GM12878 (cell line): ENCODE results near the gene EIF2B5. TPM values are rescaled to one million over a fixed set of nuclear protein-coding genes. Genes with fewer than 3 reads are reported as not detected.

ENCODE experiments used
- ATAC-seq: fragments of 200-7000 bp; cut with Tn5 transposase; 3 replicates; pipeline ENCODE4 v1.9.1; 2020; ENCODE audit warnings: mild to moderate bottlenecking, moderate library complexity
- BruUV-seq: library from RNA; stranded (reverse); fragments of 400-500 nt; replicated peaks from 2 replicates; lab custom pipeline; 2021; lab: Mats Ljungman, UMichigan
- CTCF ChIA-PET: fragments of 300-600 bp; sonication (Branson Sonifier 250); formaldehyde crosslinking; extraction: SDS; loops from one replicate; lab custom pipeline; 2021; ENCODE audit warnings: inconsistent platforms; lab: Yijun Ruan, JAX
- POLR2A ChIA-PET: fragments of 350-600 bp; formaldehyde crosslinking; extraction: SDS; loops from one replicate; lab custom pipeline; 2021; ENCODE audit warnings: inconsistent platforms; lab: Charles Lee
- RAD21 ChIA-PET: fragments of 300-600 bp; sonication (Branson Sonifier 250); formaldehyde crosslinking; loops from one replicate; lab custom pipeline; 2023; ENCODE audit warnings: antibody characterized with exemption; ENCODE audit not compliant: unreplicated experiment; lab: Charles Lee
- SMC1A ChIA-PET: fragments of 300-600 bp; sonication (Branson Sonifier 250); formaldehyde crosslinking; loops from one replicate; lab custom pipeline; 2023; ENCODE audit not compliant: unreplicated experiment, uncharacterized antibody; lab: Charles Lee
- DNase-seq: peaks from one replicate; pipeline ENCODE4 v3.0.0-alpha.2; 2011; ENCODE audit warnings: low read depth, low spot score
- FAIRE-seq: peaks from 3 replicates; lab custom pipeline; 2011; peaks lifted over from hg19 to GRCh38; lab: Jason Lieb, UNC
- H2AFZ ChIP-seq: 2 replicates; pipeline ENCODE4 v1.6.0; 2011; ENCODE audit warnings: low read depth, low read length, control low read depth; ENCODE audit not compliant: control insufficient read depth
- H3K27ac ChIP-seq: 2 replicates; pipeline ENCODE4 v1.5.1; 2011; ENCODE audit warnings: control low read depth; ENCODE audit not compliant: control insufficient read depth, insufficient read depth
- H3K27me3 ChIP-seq, 2 experiments: replicated peaks in 1 of 2; 2 replicates each; pipeline versions ENCODE4 v1.6.0 to v1.6.1; 2011; ENCODE audit warnings: low read length in 1 of 2; ENCODE audit not compliant: control insufficient read depth in 2 of 2, insufficient read depth in 2 of 2
- H3K36me3 ChIP-seq, 2 experiments: 2 replicates each; pipeline ENCODE4 v1.5.1; 2011; ENCODE audit warnings: low read length in 1 of 2; ENCODE audit not compliant: control insufficient read depth in 2 of 2, insufficient read depth in 2 of 2
- H3K4me1 ChIP-seq: 2 replicates; pipeline ENCODE4 v1.6.1; 2011; ENCODE audit warnings: mild to moderate bottlenecking, low read length, moderate library complexity, mixed read lengths; ENCODE audit not compliant: control insufficient read depth, insufficient read depth
- H3K4me2 ChIP-seq: 2 replicates; pipeline ENCODE4 v1.6.0; 2011; ENCODE audit warnings: control low read depth; ENCODE audit not compliant: control insufficient read depth, insufficient read depth
- H3K4me3 ChIP-seq: fragments of 200-600 bp; sonication (generic); 2 replicates; pipeline ENCODE4 v1.5.1; 2016
- H3K79me2 ChIP-seq: 2 replicates; pipeline ENCODE4 v1.6.0; 2011; ENCODE audit warnings: low read length; ENCODE audit not compliant: control insufficient read depth, insufficient read depth
- H3K9ac ChIP-seq: 2 replicates; pipeline ENCODE4 v1.8.0; 2011; ENCODE audit warnings: low read length, control low read depth, mixed read lengths; ENCODE audit not compliant: control insufficient read depth, insufficient read depth
- H3K9me3 ChIP-seq: replicated peaks from 3 replicates; pipeline ENCODE4 v1.5.1; 2011; ENCODE audit warnings: mild to moderate bottlenecking, low read length; ENCODE audit not compliant: control insufficient read depth, insufficient read depth
- H4K20me1 ChIP-seq: 2 replicates; pipeline ENCODE4 v1.6.0; 2011; ENCODE audit not compliant: control insufficient read depth, insufficient read depth
- EP300 ChIP-seq, 2 experiments: fragments of 150-350 bp in 1 of 2; IDR thresholded peaks; 2 replicates each; pipeline ENCODE4 v1.6.1; 2011 to 2012; ENCODE audit warnings: low read depth in 2 of 2, low read length in 2 of 2, borderline replicate concordance in 1 of 2, improper control_type of control experiment in 1 of 2, inconsistent platforms in 1 of 2; ENCODE audit not compliant: control insufficient read depth in 1 of 2
- GABPA ChIP-seq: IDR thresholded peaks from 2 replicates; pipeline ENCODE4 v1.6.1; 2014; ENCODE audit warnings: antibody characterized with exemption, low read depth, mild to moderate bottlenecking, inconsistent platforms
- GATAD2B ChIP-seq: fragments of 450-650 bp; conservative IDR thresholded peaks from 2 replicates; pipeline ENCODE4 v1.6.1; 2017; ENCODE audit warnings: low read depth, mild to moderate bottlenecking, moderate library complexity
- MEF2A ChIP-seq: IDR thresholded peaks from 2 replicates; pipeline ENCODE4 v1.6.1; 2011; ENCODE audit warnings: low read depth, mild to moderate bottlenecking, low read length, moderate library complexity; ENCODE audit not compliant: insufficient read depth
- in situ Hi-C: fragments of 300-500 bp; cut with MboI; formaldehyde crosslinking; loops from 9 replicates; pipeline ENCODE4 v1.14.3; 2018; ENCODE audit warnings: mixed read lengths
- intact Hi-C: fragments of 100-400 bp; cut with micrococcal nuclease; formaldehyde crosslinking; loops from one replicate; pipeline ENCODE4 v1.14.2; 2022; ENCODE audit not compliant: unreplicated experiment
- polyA plus RNA-seq, 11 experiments: library from polyadenylated mRNA; depleted of rRNA in 4 of 11; unstranded in 6 of 11; stranded (reverse) in 5 of 11; fragments of >200 nt; fragmentation: Nextera tagmentation in 4 of 11; fragmentation: Illumina TruSeq in 1 of 11; extraction: Ambion mirVana in 4 of 11; extraction: Trizol in 1 of 11; gene quantifications; 1 replicate in 1 of 11; 2 replicates in 10 of 11; pipeline versions ENCODE4 v1.2.1 to v1.2.3, GENCODE V29; 2011 to 2016; ENCODE audit warnings: inconsistent platforms in 2 of 11, missing spikeins in 2 of 11, low read depth in 1 of 11
- total RNA-seq, 4 experiments: library from RNA; depleted of rRNA in 3 of 4; stranded (reverse); fragments of >200 nt in 3 of 4; fragmentation: Illumina TruSeq in 1 of 4; extraction: Trizol in 1 of 4; gene quantifications; 2 replicates each; pipeline versions ENCODE4 v1.2.1 to v1.2.3, GENCODE V29; 2013 to 2021
- TF ChIP-seq, protein P1 (sequence below): IDR thresholded peaks from 2 replicates; pipeline ENCODE4 v1.6.1; 2012; ENCODE audit warnings: low read depth, low read length, improper control_type of control experiment
- TF ChIP-seq, protein P2 (sequence below): fragments of 450-650 bp; formaldehyde crosslinking; IDR thresholded peaks from 2 replicates; pipeline ENCODE4 v1.4.0; 2022; ENCODE audit warnings: mild to moderate bottlenecking, moderate library complexity
- TF ChIP-seq, protein P3 (sequence below): IDR thresholded peaks from 2 replicates; pipeline ENCODE4 v1.6.1; 2012; ENCODE audit warnings: low read length, inconsistent platforms

The EIF2B5 gene
- total and polyA plus RNA-seq, 10 of the 15 experiments (the other 5 are each of a cell fraction or from before 2014, with no cell fraction given): 13.7 to 82.7 (median 52.2) TPM

DNA sequence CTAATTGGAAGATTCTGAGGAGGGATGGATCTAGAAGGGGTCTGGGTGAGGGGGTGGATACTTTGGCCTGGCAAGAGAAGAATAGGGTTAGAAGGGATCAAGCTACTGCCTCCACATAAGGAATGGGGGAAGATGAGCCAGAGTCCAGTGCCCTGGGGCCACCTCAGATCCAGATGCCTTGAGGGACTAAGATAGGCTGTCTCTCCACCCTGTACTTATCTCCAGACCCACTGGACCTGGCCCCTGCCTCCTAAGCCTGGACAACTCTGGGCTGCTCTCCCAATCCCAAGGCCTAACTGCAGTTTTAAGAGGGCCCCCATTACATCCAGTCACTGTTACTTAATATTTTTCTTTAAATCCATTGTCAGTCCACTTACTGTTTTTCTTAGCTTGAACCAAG, 22.0 kb downstream of the EIF2B5 start:
- ATAC-seq (no peak), DNase-seq (no peak), FAIRE-seq (no peak)
- Histone ChIP-seq H3K9me3 (no peaks in the 10 kb centered on the region), H3K4me1 (peaks cover 9% of the 10 kb centered on the region), H3K27me3 (no peaks in the 10 kb centered on the region), H3K4me3 (peak overlapping the region; percentile 82), H3K36me3 (no peaks in the 10 kb centered on the region), H4K20me1 (no peaks in the 10 kb centered on the region), H2AFZ (no peak overlapping the region), H3K9ac (peak overlapping the region; percentile 88), H3K4me2 (peak overlapping the region; percentile 78), H3K27ac (peak overlapping the region; percentile 35; the same call in 1 of the 2 replicates), H3K79me2 (peaks cover 42% of the 10 kb centered on the region)
- ChIA-PET CTCF (interaction anchor here (1.3 kb wide), 1 partner anchor 16 kb away, joined by 4 read pairs; no protein-coding TSS in a partner anchor), POLR2A (interaction anchor here (1.2 to 2.4 kb wide), 4 partner anchors 18 to 29 kb away, joined by 3 to 7 read pairs (median 6); partner anchors contain the start of genes ABCF3 and AP2M1), RAD21 (interaction anchor here (2.1 to 2.2 kb wide), 2 partner anchors 22 to 29 kb away, joined by 7 to 10 read pairs; partner anchors contain the start of genes ABCF3 and EIF2B5), SMC1A (interaction anchor here (0.9 to 1.6 kb wide), 3 partner anchors 17 to 24 kb away, joined by 3 to 4 read pairs (median 3); partner anchors contain the start of gene AP2M1)
- intact Hi-C loops: no loop called here
- in situ Hi-C loops: no loop called here
- TF ChIP-seq GATAD2B (no peak), MEF2A (no peak), EP300 (IDR thresholded peaks at IDR 0.05; ENCODE audit: borderline replicate concordance in 1 of 2, control insufficient read depth in 1 of 2, low read depth in 2 of 2, low read length in 2 of 2) (no peak), GABPA (no peak)
- TF ChIP-seq, protein P1, sequence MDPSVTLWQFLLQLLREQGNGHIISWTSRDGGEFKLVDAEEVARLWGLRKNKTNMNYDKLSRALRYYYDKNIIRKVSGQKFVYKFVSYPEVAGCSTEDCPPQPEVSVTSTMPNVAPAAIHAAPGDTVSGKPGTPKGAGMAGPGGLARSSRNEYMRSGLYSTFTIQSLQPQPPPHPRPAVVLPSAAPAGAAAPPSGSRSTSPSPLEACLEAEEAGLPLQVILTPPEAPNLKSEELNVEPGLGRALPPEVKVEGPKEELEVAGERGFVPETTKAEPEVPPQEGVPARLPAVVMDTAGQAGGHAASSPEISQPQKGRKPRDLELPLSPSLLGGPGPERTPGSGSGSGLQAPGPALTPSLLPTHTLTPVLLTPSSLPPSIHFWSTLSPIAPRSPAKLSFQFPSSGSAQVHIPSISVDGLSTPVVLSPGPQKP: no peak
- TF ChIP-seq, protein P2, sequence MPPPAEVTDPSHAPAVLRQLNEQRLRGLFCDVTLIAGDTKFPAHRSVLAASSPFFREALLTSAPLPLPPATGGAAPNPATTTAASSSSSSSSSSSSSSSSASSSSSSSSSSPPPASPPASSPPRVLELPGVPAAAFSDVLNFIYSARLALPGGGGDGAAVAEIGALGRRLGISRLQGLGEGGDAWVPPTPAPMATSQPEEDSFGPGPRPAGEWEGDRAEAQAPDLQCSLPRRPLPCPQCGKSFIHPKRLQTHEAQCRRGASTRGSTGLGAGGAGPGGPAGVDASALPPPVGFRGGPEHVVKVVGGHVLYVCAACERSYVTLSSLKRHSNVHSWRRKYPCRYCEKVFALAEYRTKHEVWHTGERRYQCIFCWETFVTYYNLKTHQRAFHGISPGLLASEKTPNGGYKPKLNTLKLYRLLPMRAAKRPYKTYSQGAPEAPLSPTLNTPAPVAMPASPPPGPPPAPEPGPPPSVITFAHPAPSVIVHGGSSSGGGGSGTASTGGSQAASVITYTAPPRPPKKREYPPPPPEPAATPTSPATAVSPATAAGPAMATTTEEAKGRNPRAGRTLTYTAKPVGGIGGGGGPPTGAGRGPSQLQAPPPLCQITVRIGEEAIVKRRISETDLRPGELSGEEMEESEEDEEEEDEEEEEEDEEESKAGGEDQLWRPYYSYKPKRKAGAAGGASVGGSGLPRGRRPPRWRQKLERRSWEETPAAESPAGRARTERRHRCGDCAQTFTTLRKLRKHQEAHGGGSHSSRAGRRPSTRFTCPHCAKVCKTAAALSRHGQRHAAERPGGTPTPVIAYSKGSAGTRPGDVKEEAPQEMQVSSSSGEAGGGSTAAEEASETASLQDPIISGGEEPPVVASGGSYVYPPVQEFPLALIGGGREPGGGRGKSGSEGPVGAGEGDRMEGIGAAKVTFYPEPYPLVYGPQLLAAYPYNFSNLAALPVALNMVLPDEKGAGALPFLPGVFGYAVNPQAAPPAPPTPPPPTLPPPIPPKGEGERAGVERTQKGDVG (CRISPR knock-in tag): no peak
- TF ChIP-seq, protein P3, sequence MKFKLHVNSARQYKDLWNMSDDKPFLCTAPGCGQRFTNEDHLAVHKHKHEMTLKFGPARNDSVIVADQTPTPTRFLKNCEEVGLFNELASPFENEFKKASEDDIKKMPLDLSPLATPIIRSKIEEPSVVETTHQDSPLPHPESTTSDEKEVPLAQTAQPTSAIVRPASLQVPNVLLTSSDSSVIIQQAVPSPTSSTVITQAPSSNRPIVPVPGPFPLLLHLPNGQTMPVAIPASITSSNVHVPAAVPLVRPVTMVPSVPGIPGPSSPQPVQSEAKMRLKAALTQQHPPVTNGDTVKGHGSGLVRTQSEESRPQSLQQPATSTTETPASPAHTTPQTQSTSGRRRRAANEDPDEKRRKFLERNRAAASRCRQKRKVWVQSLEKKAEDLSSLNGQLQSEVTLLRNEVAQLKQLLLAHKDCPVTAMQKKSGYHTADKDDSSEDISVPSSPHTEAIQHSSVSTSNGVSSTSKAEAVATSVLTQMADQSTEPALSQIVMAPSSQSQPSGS: no peak
- no TSS peak for BruUV-seq
